ENCODE results near the gene NLRC5.

NLRC5 gene

GRCh38 chr16:57127037-57127763, 137.8 kb downstream of the NLRC5 start:
- CTCF ChIA-PET = interaction anchor here (2.3 kb wide), 1 partner anchor 43 kb away, joined by 12 read pairs; no protein-coding TSS in a partner anchor
- Histone ChIP-seq H3K36me3 (ENCODE audit: control insufficient read depth in 2 of 2, insufficient read depth in 1 of 2, low read length in 2 of 2) (no peaks in the 10 kb centered on the region), H3K9me3 (ENCODE audit: control insufficient read depth, insufficient read depth, low read depth, low read length) (no peaks in the 10 kb centered on the region), H3K4me1 (ENCODE audit: control insufficient read depth, insufficient read depth, low read length) (no peaks in the 10 kb centered on the region), H3K27ac (ENCODE audit: extremely low read depth, low read depth, low read length) (no peak overlapping the region), H3K4me3 (ENCODE audit: low read depth, low read length) (no peak overlapping the region)
- no peak for TF ChIP-seq ZNF23 (tag by site-specific recombination; IDR thresholded peaks at IDR 0.05; ENCODE audit: borderline replicate concordance)
- TF ChIP-seq ZNF248 (tag by site-specific recombination; IDR thresholded peaks at IDR 0.05) = no peak
- TF ChIP-seq ZNF324 (tag by site-specific recombination; IDR thresholded peaks at IDR 0.05) = no peak
- TF ChIP-seq ZFP3 (tag by site-specific recombination; IDR thresholded peaks at IDR 0.05; ENCODE audit: low read depth) = peak; percentile 96
- POLR2A ChIA-PET = no interaction called here

GRCh38 chr16:57127836-57128235, 138.5 kb downstream of the NLRC5 start:
- H3K27ac ChIP-seq (ENCODE audit: extremely low read depth, low read depth, low read length) = no peak overlapping the region
- CTCF ChIA-PET = interaction anchor here (2.3 kb wide), 1 partner anchor 43 kb away, joined by 12 read pairs; no protein-coding TSS in a partner anchor

GRCh38 chr16:57128771-57129389, 139.5 kb downstream of the NLRC5 start:
- ChIA-PET CTCF (interaction anchor here (0.6 kb wide), 2 partner anchors 65 to 292 kb away, joined by 3 to 4 read pairs; no protein-coding TSS in a partner anchor), POLR2A (interaction anchor here (1.2 kb wide), 1 partner anchor 37 kb away, joined by 3 read pairs; the partner anchor contains the start of gene CPNE2)
- Histone ChIP-seq H3K4me1 (ENCODE audit: control insufficient read depth, insufficient read depth, low read length) (no peaks in the 10 kb centered on the region), H3K4me3 (ENCODE audit: low read depth, low read length) (no peak overlapping the region), H3K9me3 (ENCODE audit: control insufficient read depth, insufficient read depth, low read depth, low read length) (no peaks in the 10 kb centered on the region), H3K27ac (ENCODE audit: extremely low read depth, low read depth, low read length) (no peak overlapping the region), H3K36me3 (ENCODE audit: control insufficient read depth in 2 of 2, insufficient read depth in 1 of 2, low read length in 2 of 2) (no peaks in the 10 kb centered on the region)
- TF ChIP-seq ZNF664 (tag by site-specific recombination; IDR thresholded peaks at IDR 0.05) = no peak
- no peak for TF ChIP-seq MEIS1 (CRISPR knock-in tag; IDR thresholded peaks at IDR 0.05; ENCODE audit: borderline replicate concordance)
- TF ChIP-seq GLIS1 (tag by site-specific recombination; IDR thresholded peaks at IDR 0.05) = no peak
- TF ChIP-seq ZNF416 (tag by site-specific recombination; IDR thresholded peaks at IDR 0.05) = no peak
- no peak for TF ChIP-seq ZNF529 (tag by site-specific recombination; IDR thresholded peaks at IDR 0.05; ENCODE audit: insufficient replicate concordance)
- TF ChIP-seq EGR2 (tag by site-specific recombination; IDR thresholded peaks at IDR 0.05; ENCODE audit: low read depth) = peak; percentile 83
- 0 out of 2 replicates have a peak, but pooled peaks have one; percentile 10 for TF ChIP-seq ZIC2 (tag by site-specific recombination; IDR thresholded peaks at IDR 0.05)
- TF ChIP-seq ZFHX2 (tag by site-specific recombination; conservative IDR thresholded peaks at IDR 0.05) = peak; percentile 33; the same call in 1 of the 2 replicates
- TF ChIP-seq ZNF645 (tag by site-specific recombination; IDR thresholded peaks at IDR 0.05) = no peak

More at GRCh38 chr16:57127836-57128235, 138.5 kb downstream of the NLRC5 start:
- Histone ChIP-seq H3K4me3 (ENCODE audit: low read depth, low read length) (no peak overlapping the region), H3K9me3 (ENCODE audit: control insufficient read depth, insufficient read depth, low read depth, low read length) (no peaks in the 10 kb centered on the region), H3K36me3 (ENCODE audit: control insufficient read depth in 2 of 2, insufficient read depth in 1 of 2, low read length in 2 of 2) (no peaks in the 10 kb centered on the region), H3K4me1 (ENCODE audit: control insufficient read depth, insufficient read depth, low read length) (no peaks in the 10 kb centered on the region)
- POLR2A ChIA-PET = interaction anchor here (1.2 kb wide), 1 partner anchor 36 kb away, joined by 3 read pairs; the partner anchor contains the start of gene CPNE2
- TF ChIP-seq ELK4 (IDR thresholded peaks at IDR 0.05; ENCODE audit: borderline replicate concordance, low read depth, low read length) = no peak
- no peak for TF ChIP-seq TSHZ1 (tag by site-specific recombination; IDR thresholded peaks at IDR 0.05; ENCODE audit: borderline replicate concordance)
- no peak for TF ChIP-seq ZNF239 (tag by site-specific recombination; IDR thresholded peaks at IDR 0.05)
- no peak for TF ChIP-seq ZNF37A (tag by site-specific recombination; IDR thresholded peaks at IDR 0.05)
- no peak for TF ChIP-seq ZNF433 (tag by site-specific recombination; IDR thresholded peaks at IDR 0.05; ENCODE audit: low read depth)
